GM21390 (cell line): ENCODE measurements around the gene TBC1D3G.
"Not testable (repeated sequence)": the region's sequence is repeated elsewhere in the genome, so short reads cannot be mapped to it uniquely, and the experiment has no call there.

Experiments used
- ATAC-seq: cut with Tn5 transposase; IDR thresholded peaks from one replicate; pipeline ENCODE4 v1.9.1; 2021; ENCODE audit not compliant: unreplicated experiment

The TBC1D3G gene

DNA sequence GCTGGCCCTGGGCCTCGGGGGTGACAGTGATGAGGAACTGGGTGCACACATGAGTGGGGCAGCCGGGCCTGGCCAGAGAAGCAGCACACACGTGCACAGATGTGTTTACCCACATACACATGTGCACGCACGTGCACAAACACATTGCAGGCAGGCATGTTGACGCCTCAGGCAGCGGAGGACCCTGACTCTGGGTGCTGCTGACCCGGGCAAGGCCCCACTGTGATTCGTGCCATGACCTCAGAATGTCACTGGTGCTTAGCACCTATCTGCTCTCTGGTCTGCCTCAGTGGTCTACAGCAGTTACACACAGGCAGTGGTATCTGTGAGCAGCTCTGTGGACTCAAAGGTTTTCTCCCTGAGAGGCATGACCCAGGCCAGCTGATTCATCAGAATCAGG, at the start of gene TBC1D3G:
TSS of gene TBC1D3G (plus strand) at position 301 of the 400 bp plus-strand sequence. CDS start 1,528 bp downstream, outside the sequence.
- ATAC-seq, result not testable (repeated sequence)

DNA sequence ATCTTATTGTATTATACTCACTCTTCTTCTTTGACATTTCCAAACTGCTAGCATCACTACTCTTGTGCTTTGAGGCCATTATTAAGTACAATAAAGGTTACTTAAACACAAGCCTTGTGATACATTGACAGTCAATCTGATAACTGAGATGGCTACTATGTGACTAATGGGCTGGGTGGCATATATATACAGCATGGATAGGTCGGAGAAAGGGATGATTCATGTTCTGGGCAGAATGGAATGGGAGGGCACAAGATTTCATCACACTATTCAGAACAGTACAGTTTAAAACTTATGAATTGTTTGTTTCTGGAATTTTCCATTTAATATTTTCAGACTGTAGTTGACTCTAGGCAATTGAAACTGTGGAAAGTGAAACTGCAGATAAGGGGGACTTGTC, 40.4 kb upstream of the TBC1D3G start:
- not testable (repeated sequence) for ATAC-seq

DNA sequence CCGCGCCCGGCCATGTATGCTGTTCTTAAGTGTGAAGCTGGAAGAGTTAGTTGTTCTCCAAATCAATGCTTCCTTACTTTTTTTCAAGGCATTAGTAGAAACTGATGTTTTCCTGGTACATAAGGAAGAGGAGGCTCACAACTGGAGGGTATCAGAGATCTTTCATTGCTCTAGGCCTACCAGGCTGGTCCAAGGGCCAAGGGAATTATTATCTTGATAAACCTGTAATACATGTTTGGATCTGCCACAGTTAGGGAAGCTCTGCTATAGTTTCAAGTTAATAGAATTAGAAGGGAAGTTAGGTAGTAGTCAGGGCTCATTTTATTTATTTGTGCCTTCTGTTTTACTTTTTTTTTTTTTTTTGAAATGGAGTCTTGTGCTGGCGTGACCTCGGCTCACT, 39.5 kb upstream of the TBC1D3G start:
- ATAC-seq, result not testable (repeated sequence)

DNA sequence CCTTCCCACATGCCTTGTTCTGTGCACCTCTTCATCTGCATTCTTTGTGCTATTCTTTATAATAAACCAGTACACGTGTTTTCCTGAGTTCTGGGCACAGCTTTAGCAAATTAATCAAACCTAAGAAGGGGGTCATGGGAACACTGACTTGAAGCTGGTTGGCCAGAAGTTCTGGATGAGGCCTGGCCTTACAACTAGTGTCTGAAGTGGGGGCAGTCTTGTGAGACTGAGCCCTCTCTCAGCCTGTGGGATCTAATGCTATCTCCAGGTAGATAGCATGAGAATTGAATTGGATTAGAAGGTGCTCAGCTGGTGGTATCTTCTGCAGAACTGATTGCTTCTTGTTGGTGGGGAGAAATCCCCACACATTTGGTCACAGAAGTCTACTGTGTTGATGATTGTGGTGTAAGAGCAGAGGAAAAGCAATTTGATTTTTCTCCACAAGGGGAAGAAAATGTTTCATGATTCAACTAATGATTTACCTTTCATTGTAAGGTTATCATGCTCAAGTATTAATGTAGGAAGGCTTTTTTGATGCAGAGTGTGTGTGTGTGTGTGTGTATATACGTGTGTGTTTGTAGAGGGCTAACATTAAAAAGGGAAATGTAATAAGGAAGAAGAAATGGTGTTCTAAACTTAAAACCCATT, 33.6 kb upstream of the TBC1D3G start:
- not testable (repeated sequence) for ATAC-seq

DNA sequence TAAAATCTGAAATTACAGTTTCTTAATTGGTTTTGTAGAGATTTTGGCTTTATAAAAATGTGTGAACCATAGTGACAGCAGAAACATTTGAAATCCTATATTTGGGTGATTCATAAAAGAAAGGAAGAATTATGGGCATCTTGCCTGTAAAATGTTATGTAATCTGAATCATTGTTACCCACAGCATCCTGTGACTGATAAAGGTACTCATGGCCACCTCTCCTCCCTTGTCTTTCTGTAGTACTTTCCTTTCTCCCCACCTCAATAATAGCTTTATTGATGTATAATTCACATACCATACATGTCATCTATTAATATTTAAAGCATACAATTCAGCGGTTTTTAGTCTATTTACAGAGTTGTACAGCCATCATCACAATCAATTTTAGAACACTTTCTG, 28.5 kb upstream of the TBC1D3G start:
- ATAC-seq, result not testable (repeated sequence)

DNA sequence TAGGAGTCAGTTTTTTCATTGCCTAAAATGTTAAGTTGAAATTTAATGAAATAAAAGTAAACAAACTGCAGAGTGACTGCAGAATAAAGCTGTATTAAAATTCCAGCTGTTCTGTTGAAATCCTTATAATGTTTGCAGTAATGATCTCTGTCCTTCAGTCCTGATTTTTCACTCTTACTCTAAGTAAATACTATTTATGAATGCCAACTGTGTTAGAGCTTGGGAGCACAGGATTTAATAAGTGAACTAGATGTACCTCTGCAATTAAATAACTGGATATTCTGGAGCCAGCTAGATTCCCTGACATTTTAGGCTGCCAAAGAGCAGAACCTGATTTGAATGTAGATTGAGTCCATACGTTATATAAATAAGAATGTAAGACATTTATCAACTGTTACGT, 7.9 kb upstream of the TBC1D3G start:
- ATAC-seq, result not testable (repeated sequence)

DNA sequence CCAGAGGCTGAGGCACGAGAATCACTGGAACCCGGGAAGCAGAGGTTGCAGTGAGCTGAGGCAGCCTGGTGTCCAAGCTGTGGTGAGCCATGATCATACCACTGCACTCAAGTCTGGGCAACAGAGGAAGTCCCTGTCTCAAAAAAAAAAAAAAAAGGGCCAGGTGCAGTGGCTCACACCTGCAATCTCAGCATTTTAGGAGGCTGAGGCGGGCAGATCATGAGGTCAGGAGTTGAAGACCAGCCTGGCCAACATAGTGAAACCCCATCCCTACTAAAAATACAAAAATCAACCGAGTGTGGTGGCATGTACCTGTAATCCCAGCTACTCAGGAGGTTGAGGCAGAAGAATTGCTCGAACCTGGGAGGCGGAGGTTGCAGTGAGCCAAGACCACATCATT, 38.8 kb downstream of the TBC1D3G start:
- ATAC-seq, result not testable (repeated sequence)

DNA sequence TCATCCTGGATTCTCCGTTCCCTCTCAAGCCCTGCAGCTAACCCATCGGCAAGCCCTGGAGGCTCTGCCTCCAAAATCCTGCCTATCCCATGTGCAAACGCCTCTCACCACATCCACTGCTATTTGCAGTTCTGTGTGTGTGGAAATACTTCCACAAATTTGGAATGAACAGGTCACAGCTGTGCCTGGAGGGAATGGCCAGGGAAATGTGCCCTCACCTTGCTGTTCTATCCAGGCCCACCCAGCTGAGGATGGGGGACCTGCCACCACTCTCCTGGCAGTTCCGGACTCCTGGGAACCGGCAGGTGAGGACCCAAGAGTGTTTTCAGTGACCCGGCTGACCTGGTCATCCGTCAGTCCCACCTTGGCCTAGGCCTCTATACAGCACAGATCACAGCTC, 52.3 kb downstream of the TBC1D3G start:
- not testable (repeated sequence) for ATAC-seq
